Activated gamma-delta T cell (primary cell): ENCODE results near the gene NUMB.

Source experiments
- DNase-seq: peaks from one replicate; lab custom pipeline; 2025; lab: John Stamatoyannopoulos, UW
- total RNA-seq, 2 donors: gene quantifications; one replicate each; lab custom pipeline; 2026; lab: John Stamatoyannopoulos, UW

The NUMB gene
- 31.5 to 36.0 reads per million in 2 donors for total RNA-seq

GRCh38 chr14:73458183-73458976, at the start of gene NUMB:
TSS of gene NUMB (minus strand) at chr14:73458546. CDS start at chr14:73355751, 102,795 bp downstream.
- peak; percentile 70 for DNase-seq

DNA sequence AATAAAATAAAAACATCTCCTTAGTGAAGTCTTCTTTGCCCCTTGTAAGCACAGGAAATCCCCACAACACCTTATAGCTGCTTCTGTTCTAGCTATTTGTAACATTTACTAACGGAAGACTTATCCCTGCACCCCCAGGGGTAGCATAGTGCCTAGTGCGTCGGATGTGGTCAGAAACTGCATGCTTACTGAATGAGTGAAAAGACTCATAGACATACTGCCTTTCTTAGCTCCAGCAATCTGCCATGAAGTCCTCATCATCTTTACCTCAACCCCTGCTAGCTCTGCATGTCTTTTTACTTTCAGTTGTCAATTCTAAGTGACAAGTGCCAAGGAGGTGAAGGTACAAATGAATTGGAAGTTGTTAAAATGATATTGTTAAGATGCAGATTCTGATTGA, 45.3 kb upstream of the NUMB start:
- DNase-seq, result no peak

GRCh38 chr14:73502017-73502619, 43.8 kb upstream of the NUMB start:
- DNase-seq, result no peak

- DNase-seq, result no peak
These were observed 42.0 kb upstream of the NUMB start for GRCh38 chr14:73500360-73500759.

GRCh38 chr14:73494593-73494992, 36.2 kb upstream of the NUMB start:
- no peak for DNase-seq

GRCh38 chr14:73492670-73493069, 34.3 kb upstream of the NUMB start:
- no peak for DNase-seq

GRCh38 chr14:73492043-73492552, 33.8 kb upstream of the NUMB start:
- DNase-seq, result no peak

DNA sequence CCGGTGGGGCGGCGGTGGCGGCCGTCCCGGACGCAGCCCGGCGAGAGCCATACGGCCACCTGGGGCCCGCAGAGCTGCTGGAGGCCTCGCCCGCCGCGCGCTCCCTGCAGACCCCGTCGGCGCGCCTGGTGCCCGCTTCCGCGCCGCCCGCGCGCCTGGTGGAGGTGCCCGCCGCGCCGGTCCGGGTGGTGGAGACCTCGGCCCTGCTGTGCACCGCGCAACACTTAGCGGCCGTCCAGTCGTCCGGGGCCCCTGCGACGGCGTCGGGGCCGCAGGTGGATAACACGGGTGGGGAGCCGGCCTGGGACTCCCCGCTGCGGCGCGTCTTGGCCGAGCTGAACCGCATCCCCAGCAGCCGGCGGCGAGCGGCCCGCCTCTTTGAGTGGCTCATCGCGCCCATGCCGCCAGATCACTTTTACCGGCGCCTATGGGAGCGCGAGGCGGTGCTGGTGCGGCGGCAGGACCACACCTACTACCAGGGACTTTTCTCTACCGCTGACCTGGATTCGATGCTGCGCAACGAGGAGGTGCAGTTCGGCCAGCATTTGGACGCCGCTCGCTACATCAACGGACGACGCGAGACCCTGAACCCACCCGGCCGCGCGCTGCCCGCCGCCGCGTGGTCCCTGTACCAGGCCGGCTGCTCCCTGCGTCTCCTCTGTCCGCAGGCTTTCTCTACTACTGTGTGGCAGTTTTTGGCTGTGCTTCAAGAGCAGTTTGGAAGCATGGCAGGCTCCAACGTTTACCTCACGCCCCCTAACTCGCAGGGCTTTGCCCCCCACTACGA, 33.1 kb upstream of the NUMB start:
- DNase-seq, result peak; percentile 69

DNA sequence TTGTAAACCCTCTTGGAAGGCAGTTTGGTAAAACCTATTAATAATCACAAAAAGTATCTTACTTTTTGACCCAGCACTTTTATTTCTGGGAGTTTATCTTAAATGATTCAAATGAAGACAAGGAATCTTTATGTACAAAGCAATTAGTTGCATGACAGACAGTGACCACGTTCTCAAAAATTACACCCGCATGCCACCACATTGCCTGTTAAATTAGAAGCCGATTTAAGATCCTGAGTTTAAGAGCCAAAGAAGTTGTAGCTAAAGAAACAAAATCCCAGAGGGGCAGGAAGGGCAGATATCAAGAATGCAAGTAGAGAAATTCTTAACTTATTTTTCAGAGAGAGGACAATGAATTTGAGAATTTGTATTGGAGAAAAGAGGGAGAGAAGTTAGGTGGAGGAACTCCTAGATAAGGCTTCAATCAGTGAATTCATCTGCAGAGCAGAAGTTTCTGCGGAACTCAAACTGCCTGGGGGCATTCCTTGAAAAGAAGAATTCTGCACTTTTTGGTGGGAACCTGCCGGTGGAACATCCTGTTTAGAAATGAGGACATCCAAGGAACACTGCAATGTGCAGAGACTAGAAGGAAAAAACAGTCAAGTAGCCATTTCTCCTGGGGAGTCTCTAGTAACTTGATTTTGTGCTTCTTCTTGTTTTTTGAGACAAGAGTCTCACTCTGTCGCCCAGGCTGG, 31.3 kb upstream of the NUMB start:
- no peak for DNase-seq

GRCh38 chr14:73478684-73479083, 20.3 kb upstream of the NUMB start:
- no peak for DNase-seq

DNA sequence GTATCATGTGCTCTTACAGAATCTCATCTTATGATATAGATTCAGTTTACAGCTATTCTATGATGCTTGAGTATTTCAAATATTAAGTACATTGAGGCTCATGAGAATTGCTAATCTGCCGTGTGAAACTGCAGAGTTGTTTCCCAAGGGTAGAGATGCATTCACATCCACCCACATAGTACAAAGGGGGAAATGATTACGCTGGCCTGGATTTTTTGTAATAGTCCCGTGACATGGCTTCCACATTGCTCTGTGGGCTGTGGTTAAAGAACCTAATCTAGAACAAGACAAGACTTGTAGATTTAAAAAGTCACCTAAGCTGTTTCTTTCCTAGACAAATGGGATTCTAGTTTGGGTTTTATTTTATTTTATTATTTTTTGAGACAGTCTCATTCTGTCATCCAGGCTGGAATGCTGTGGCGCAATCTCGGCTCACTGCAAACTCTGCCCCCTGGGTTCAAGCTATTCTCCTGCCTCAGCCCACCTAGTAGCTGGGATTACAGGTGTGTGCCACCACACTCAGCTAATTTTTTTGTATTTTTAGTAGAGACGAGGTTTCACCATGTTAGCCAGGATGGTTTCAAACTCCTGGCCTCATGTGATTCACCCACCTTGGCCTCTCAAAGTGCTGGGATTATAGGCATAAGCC, 19.4 kb upstream of the NUMB start:
- DNase-seq, result no peak

GRCh38 chr14:73476451-73476931, 18.1 kb upstream of the NUMB start:
- no peak for DNase-seq

- no peak for DNase-seq
These were observed 16.6 kb upstream of the NUMB start for GRCh38 chr14:73474952-73475351.

GRCh38 chr14:73472185-73473114, 14.1 kb upstream of the NUMB start:
- DNase-seq, result no peak

- no peak for DNase-seq
These were observed 13.3 kb upstream of the NUMB start for GRCh38 chr14:73471582-73472184.

- DNase-seq, result no peak
These were observed 10.6 kb upstream of the NUMB start for GRCh38 chr14:73468828-73469375.

DNA sequence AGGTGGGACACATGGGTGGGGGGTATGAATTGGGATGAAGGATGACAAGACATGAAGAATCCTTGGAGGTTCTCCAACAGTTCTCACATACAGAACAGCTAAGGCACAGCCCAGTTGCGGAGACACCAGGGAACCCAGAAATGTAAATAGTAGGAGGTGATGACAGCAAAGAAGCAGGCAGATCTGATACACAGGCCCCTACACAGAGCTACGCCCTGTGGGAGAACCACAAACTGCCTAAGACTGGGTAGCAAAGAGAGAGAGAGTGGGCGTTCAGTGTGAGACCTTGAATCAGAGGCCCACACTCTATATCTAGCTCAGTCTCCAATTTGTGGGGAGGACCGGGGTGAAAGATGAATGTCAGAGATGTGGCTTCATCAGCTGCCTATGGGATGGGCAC, 9.5 kb upstream of the NUMB start:
- DNase-seq, result no peak

GRCh38 chr14:73467377-73467776, 9.0 kb upstream of the NUMB start:
- no peak for DNase-seq

- DNase-seq, result no peak
These were observed 8.5 kb upstream of the NUMB start for GRCh38 chr14:73466861-73467260.
